Sigmoid colon (tissue), 4 donors: ENCODE measurements around the gene MEX3C.

ENCODE experiments used
- CTCF ChIP-seq, 4 experiments: fragments of 450-650 bp in 3 of 4; fragments of 200-600 bp in 1 of 4; IDR thresholded peaks; one replicate each; pipeline ENCODE4 v1.5.1; 2016 to 2019; ENCODE audit warnings: antibody characterized with exemption in 4 of 4, mild to moderate bottlenecking in 3 of 4, moderate library complexity in 2 of 4
- POLR2A ChIP-seq, 2 donors: fragments of 450-650 bp; IDR thresholded peaks; one replicate each; pipeline ENCODE4 v1.6.1; 2016; ENCODE audit warnings: antibody characterized with exemption in 2 of 2, mild to moderate bottlenecking in 2 of 2, moderate library complexity in 2 of 2
- POLR2AphosphoS5 ChIP-seq, 4 donors: sonication (generic); formaldehyde crosslinking; IDR thresholded peaks; one replicate each; pipeline ENCODE4 v1.6.1; 2017; ENCODE audit warnings: antibody characterized with exemption in 4 of 4

- no peak for TF ChIP-seq CTCF (IDR thresholded peaks at IDR 0.05)
- no peak for TF ChIP-seq POLR2AphosphoS5 (IDR thresholded peaks at IDR 0.05)
- no peak for TF ChIP-seq POLR2A (IDR thresholded peaks at IDR 0.05)
These were observed 30.2 kb upstream of the MEX3C start for GRCh38 chr18:51227660-51228059.
